HG03135 (cell line): Measurements from ENCODE around the gene TRPM6.
"Not testable (repeated sequence)": the region's sequence is repeated elsewhere in the genome, so short reads cannot be mapped to it uniquely, and the experiment has no call there.

Experiments used
- ATAC-seq: cut with Tn5 transposase; IDR thresholded peaks from one replicate; pipeline ENCODE4 v1.9.1; 2021; ENCODE audit warnings: mild to moderate bottlenecking, moderate library complexity; ENCODE audit not compliant: unreplicated experiment

Gene TRPM6

DNA sequence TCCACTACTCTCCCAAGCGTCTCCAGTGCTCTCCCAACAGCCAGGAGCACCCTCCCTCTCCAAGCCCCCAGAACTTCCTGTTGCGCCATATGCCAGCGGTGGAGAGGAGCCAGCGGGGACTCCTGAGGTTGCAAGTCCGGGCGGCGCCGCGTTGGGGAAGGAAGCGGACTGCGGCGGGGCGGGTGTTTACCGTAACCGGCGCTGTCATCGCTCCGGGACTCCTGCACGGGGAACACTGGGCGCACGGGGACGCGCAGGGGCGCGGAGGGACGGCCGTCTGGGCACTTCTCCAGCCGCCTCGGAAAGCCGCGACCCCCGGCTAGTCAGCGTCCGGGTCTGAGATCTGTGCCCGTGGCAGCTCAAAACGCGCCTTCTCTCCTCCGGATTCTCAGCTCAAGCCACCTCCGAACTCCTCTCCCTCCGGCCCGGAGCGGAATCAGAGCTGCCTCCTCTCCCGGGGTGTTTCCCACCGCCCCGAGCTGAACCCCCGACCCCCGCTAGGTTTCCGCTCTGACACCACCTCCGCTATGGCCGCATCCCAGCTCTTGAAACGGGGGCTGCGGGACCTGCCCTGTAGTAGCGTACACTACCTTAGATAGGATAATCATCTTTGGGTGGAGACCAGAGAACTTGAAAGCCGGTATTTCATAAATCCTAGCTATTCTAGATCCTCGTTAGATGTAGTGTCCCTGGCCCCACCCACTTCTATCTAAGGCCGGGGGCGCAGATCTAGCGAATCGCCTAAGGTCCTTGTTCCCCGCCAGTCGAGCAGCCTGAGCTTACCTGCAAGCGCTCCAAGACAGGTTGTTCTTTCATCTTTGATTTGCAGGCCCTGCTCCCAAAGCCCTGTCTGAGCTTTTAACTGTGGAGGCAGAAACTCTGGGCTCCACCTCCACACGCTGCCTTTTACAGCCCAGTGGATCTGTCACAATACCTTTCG is at the start of gene TRPM6:
TRPM6 (minus strand) TSS at position 881 of the 940 bp plus-strand sequence; CDS start at position 816, 65 bp downstream.
- no peak for ATAC-seq

DNA sequence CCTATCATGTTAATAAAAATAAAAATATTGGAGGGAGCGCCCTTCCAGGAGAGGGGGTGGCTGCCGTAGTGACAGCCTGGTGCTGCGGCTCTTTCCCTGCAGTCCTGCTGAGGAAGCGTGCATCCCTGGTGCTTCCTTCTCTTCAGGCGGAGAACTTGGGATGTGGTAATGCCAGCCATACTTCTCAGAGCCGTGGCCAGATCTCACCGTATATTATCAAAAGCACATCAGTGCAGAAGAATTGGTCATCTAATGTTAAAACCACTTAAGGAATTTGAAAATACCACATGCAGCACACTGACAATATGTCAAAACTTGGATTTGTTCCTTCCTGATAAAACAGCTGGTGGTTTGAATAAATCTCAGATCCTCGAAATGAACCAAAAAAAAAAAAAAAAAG is 47.3 kb upstream of the TRPM6 start:
- ATAC-seq: no peak

DNA sequence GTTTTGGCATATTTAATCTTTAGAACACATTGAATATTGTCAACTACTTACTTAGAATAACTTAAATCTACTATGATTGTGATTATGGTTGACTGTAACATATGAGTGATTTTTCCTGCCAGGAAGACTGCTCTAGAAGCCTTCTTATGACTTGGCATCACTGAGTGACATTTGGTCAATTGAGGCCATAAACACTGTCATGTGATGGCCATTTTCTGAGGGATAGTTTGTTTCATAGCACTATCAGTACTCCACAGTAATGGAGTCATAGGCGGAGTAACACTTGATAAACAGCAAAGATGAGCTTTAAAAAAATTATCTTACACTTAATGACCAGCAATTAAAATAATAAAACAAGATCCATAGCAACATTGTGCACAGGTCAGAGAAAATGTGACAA is 34.0 kb upstream of the TRPM6 start:
- no peak for ATAC-seq

DNA sequence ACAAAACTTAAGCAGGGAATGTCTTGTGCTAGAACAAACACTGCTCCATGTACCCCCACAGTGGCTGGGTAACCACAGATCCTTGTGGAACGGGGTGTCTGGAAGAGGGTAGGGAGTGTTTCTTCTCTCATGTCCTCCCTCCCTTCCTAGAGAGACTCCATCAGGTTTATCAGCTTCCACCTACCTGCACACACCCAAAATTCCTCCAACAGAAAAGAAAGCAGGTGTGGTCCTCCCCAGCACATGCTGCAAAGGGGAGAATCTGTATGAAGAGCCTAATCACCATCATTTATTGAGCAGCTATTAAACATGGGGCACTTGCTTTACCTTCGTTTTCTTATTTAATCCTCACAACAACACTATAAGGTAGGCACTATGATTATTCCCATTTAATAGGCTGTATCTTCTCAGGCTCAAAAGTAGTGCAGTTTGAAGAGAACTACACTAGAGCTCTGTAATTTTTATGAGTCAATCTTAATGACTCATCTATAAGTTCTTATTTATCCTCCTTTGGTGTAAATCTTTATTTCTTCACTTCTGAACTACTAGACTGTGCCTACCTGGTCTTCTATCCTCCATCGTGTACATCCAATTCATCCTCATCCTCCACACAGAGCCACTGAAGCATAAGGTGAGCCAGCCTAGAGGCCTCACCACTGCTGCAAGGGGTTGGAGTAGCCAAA is 33.4 kb upstream of the TRPM6 start:
- no peak for ATAC-seq

GRCh38 chr9:74910036-74910435 is 22.3 kb upstream of the TRPM6 start:
- no peak for ATAC-seq

GRCh38 chr9:74908665-74909064 is 20.9 kb upstream of the TRPM6 start:
- no peak for ATAC-seq

GRCh38 chr9:74907085-74907484 is 19.4 kb upstream of the TRPM6 start:
- no peak for ATAC-seq

DNA sequence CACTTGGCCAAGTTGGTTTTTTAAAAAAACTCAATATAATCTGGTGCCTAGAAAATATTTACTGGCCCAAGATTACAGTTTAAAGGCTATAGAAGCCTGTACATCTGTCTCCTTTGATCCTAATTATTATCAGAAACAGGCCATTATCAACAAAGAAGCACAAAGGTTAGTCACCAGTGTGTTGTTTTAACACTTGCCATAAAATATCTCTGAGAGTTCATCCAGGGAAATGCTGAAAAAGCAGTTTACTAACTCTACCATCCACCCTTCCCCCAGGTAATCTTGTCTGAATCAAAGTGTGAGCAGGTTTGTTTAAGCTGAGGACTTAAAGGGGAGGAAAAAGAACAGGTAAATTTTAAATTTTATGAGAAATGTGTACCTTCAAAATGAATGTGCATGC is 13.3 kb upstream of the TRPM6 start:
- ATAC-seq: no peak

- not testable (repeated sequence) for ATAC-seq
Observed at GRCh38 chr9:74888449-74888848, 728 bp upstream of the TRPM6 start.

GRCh38 chr9:74887981-74888370 is 255 bp upstream of the TRPM6 start:
- no peak for ATAC-seq

GRCh38 chr9:74876382-74876949 is 11.3 kb downstream of the TRPM6 start:
- no peak for ATAC-seq

DNA sequence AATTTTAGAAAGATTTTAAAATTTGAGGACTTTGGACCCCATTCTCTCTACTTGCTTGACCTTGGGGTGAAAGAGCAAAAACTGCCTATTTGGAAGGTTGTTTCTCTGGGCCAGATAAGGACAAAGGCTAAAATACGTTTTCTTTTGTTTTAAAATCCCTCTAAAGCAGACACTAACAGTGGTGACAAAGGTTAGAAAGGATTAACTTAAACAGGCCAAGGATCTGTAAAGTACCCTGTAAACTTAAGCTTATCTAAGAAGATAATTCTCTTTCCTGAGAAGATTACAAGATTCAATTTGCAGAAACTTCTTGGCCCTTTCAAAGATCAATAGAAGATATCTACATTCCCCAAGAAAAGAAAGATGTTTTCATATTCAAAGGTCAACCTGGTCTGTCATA is 12.1 kb downstream of the TRPM6 start:
- no peak for ATAC-seq

- no peak for ATAC-seq
Observed at GRCh38 chr9:74874220-74874619, 13.5 kb downstream of the TRPM6 start.

- no peak for ATAC-seq
Observed at GRCh38 chr9:74872619-74873233, 15.0 kb downstream of the TRPM6 start.

DNA sequence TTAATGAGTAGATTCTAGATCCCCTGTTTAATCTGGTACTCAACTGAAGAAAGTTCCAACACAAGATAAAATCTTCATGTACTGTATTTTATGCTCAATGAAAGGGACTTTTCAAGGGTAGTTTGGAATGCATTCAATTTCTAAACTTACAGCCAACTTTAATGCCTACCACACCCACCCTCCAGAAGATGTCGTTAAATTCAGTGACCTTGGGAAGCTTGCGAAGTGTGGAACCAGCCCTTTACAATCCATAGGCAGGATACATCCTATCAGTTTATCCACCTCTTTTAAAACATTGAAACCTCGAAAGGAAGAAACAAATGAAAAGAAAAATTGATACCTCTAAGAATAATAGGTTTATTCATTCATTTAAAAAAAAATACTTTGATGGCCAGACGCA is 20.2 kb downstream of the TRPM6 start:
- ATAC-seq: no peak

GRCh38 chr9:74865177-74865576 is 22.5 kb downstream of the TRPM6 start:
- ATAC-seq: no peak

- no peak for ATAC-seq
Observed at GRCh38 chr9:74861773-74862474, 25.8 kb downstream of the TRPM6 start.

GRCh38 chr9:74861071-74861470 is 26.6 kb downstream of the TRPM6 start:
- ATAC-seq: no peak

GRCh38 chr9:74860247-74860646 is 27.5 kb downstream of the TRPM6 start:
- ATAC-seq: not testable (repeated sequence)

GRCh38 chr9:74859786-74860185 is 27.9 kb downstream of the TRPM6 start:
- ATAC-seq: no peak
